ENCODE data around the gene KLF11.
A peak's percentile ranks its signal among the peaks of the same experiment; 100 is the strongest.

KLF11 gene

DNA sequence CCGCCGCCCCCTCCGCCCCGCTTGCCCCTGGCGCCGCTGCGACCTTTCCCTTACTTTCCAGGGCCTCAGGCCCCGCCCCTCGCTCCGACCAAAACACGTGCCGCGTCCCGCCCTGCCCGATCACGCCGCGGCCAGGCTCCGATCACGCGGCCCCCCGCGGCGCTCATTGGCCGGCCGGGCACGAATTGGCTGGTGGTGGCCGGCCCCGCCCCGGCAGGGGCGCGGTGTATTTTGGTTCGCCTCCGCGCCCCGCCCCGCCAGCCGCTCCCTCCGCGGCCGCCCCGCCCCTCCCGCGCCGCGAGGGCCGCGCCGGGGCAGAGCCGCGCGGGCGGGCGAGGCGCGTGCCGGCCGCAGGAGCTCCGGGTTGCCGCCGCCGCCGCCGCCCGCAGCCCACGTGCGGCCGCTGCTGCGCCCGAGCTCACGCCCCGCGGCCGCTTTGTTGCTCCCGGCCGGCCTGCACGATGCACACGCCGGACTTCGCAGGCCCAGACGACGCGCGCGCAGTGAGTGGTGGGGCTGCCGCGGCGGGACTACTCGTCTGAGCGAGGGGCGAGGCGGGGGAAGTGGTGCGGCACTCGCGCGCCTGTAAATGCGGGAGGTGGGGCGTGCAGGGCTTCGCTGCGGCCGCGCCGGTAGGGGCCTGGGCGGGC is at the start of gene KLF11:
TSS of gene KLF11 (plus strand) at position 295 of the 650 bp plus-strand sequence. CDS start at position 462, 167 bp downstream.
- peak; percentile 56 to 73 for DNase-seq (ENCODE audit: low read depth in 2 of 2, low spot score in 1 of 2)

- DNase-seq (ENCODE audit: low read depth in 2 of 2, low spot score in 1 of 2), result no peak
Measured at GRCh38 chr2:9994462-9994861, 48.9 kb upstream of the KLF11 start.

- DNase-seq (ENCODE audit: low read depth in 2 of 2, low spot score in 1 of 2), result no peak
Measured at GRCh38 chr2:9995059-9995458, 48.3 kb upstream of the KLF11 start.

DNA sequence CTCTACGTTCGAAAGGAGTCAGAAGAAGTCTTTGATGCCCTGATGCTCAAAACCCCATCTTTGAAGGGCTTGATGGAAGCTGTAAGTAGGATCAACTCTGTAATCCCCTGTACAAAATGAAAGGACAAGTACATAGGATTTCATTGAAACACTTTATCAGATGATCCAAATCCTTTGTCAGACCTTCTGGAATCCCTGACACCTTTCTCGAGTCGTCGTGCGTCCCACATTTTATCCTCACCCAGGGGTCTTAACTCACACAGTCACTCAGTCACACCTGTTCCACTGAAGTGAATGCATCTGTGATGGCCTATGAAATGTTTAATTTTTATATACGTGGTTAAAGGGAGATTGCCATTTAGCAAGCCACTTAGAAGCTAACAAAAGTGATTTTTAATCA is 47.0 kb upstream of the KLF11 start:
- DNase-seq (ENCODE audit: low read depth in 2 of 2, low spot score in 1 of 2), result no peak

DNA sequence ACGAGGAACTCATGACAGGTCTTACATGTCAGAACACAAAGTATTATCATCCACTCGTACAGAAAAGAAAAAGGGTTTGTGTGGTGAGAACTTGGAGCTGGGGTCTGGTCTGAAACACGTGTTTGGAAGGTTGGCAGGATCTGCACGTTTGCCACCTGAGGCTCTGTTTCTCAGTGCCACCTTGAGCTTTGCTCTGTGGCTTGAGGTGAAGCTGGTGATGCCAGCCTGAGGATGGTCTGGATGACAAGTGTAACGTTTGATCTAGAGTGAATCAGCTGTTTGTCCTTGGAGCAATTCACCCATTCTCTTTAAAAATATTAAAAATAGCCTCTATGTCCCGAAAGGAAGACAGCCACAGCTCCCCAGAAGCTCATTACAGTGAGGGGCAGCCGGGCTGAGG is 45.4 kb upstream of the KLF11 start:
- no peak for DNase-seq (ENCODE audit: low read depth in 2 of 2, low spot score in 1 of 2)

DNA sequence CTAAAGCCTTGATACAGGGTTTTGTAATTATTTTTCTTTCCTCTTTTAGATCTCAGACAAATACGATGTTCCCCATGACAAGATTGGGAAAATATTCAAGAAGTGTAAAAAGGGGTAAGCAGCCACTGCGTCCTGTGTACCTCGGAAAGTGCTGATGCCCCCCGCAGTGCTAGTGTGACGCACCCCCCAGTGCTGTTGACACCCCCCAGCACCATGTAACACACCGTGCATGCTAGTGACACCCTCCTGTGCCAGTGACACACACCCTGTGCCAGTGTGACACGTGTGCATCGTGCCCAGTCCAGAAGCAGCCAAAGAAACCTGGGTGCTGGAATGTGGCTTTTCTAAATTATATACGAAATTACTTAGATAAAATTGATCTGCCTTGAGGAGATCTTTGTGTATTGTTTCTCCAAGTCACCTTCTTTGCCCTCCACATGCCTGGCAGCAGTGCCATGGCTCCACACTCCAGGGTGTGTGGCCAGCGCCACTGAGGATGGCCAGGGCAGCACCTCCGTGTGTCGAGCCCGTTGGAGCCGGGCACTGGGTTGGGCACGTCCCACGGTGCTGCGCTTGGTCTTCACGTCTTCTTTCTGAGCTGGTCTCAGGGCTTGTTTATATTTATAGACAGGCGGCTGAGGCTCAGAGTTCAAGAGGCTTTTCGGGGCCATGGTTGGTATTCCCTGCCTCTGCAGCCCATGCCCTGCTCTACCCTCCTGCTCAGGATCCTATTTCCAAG is 44.3 kb upstream of the KLF11 start:
- DNase-seq (ENCODE audit: low read depth in 2 of 2, low spot score in 1 of 2), result no peak

- no peak for DNase-seq (ENCODE audit: low read depth in 2 of 2, low spot score in 1 of 2)
Measured at GRCh38 chr2:9999693-10000092, 43.7 kb upstream of the KLF11 start.

DNA sequence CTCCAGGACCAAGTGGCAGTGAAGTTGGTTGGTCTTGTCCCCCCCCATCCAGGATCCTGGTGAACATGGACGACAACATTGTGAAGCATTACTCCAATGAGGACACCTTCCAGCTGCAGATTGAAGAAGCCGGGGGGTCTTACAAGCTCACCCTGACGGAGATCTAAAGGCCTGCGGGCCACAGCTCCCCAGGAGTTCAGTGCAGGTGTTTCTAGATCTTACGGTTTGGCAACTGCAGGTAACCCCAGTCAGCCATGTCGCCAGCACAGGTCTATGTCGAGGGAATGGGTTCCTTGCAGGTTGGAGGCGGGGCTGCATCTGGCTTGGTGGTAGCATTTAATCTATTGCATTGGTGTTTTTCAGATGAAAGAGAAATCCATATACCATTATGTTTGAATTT is 42.8 kb upstream of the KLF11 start:
- no peak for DNase-seq (ENCODE audit: low read depth in 2 of 2, low spot score in 1 of 2)

DNA sequence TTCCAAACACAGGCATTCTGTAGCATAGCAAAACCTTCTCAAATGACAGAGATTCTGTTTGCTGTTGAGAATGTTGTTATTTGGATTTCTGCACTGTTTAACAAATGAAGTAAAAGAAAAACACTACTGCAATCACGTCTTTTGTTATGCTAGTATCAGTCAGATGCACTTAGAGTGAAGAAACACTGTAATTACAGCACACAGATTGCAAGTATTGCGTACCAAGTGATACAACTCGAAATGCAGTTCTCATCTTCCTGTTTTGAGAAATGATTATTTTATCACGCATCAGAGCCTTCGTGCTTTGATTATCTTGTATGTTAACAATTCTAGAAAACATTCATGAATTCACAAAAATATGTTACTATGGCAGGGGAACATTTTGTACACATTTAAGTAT is 41.8 kb upstream of the KLF11 start:
- DNase-seq (ENCODE audit: low read depth in 2 of 2, low spot score in 1 of 2), result no peak

DNA sequence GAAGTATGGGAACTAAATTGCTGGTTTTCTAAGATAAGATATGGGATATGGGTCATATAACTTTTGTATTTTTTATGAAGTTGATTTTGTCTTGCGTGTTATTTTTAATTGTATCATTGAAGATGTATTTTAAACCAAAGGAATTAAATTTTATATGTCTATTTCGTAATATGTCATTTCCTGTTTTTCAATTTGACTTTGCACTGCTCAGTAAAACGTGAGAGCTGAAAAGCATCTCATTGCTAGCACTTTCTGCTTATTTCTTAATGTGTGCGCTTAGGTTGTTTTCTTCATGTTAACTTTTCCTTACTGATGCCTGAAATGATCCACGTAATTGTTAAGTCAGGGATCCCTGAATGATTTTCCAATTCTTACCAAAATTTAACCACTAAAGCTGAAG is 41.2 kb upstream of the KLF11 start:
- no peak for DNase-seq (ENCODE audit: low read depth in 2 of 2, low spot score in 1 of 2)

GRCh38 chr2:10002681-10003080 is 40.7 kb upstream of the KLF11 start:
- DNase-seq (ENCODE audit: low read depth in 2 of 2, low spot score in 1 of 2), result no peak

DNA sequence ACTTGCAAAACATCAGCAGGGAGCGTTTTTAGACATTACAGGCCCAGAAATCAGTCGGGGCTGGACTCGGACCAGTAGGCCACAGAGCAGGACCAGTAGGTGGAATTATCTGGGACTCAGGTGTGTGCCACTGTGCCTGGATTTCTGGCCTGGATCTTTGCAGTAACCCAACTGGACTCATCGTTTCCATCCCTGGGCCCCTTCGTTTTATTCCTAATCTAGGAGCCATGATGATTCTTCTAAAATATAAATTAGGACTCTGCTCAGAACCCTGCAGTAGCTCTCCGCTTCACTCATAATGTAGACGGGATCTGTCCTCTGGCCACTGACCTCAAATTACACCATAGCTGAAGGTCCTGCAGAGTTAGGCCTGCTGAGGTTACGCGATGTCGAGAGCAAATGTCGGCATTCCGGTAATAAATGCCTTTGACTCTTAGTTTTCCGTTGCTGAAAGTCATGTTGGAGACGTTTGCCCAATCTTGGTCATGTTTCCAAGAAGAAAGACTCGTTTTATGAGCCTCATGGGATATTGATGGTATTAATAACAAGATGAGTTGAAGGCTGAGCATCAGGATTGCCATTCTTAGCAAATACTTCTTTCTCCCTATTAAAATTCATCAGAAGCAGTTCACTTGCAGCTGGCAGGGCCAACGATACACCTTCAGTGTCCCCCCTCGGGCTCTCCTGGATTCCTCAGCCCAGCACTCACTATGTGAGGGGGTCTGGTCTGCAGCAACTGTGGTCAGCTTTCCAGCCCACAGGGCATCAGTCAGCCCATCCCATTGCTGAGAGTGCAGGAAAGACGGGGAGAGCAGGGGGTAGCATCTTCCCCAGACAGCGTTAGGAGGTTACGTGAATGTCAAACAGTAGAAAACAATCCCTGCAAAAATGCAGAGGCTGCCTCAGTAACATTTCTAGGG is 39.9 kb upstream of the KLF11 start:
- DNase-seq (ENCODE audit: low read depth in 2 of 2, low spot score in 1 of 2), result no peak

DNA sequence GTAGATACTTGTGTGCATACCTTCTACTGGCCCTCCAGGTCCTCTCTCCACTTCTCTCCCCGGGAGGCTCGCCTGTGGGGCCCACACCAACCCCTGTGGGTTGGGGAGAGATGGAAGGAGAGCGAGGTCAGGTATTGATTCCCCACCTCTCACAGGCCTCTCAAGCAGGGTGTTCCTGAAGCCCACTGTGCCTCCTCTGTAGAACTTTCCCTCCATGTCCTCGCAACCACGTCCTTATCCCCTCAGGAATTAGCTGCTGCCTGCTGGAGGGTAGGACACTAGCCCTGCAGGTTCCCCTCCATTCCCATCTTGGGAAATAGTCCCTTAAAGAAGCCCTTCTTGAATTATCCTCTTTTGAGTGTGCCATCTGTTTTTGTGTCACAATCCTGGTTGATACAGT is 38.9 kb upstream of the KLF11 start:
- no peak for DNase-seq (ENCODE audit: low read depth in 2 of 2, low spot score in 1 of 2)

- no peak for DNase-seq (ENCODE audit: low read depth in 2 of 2, low spot score in 1 of 2)
Measured at GRCh38 chr2:10004836-10005235, 38.5 kb upstream of the KLF11 start.

- DNase-seq (ENCODE audit: low read depth in 2 of 2, low spot score in 1 of 2), result no peak
Measured at GRCh38 chr2:10005461-10006235, 37.7 kb upstream of the KLF11 start.

GRCh38 chr2:10006236-10007161 is 36.9 kb upstream of the KLF11 start:
- no peak for DNase-seq (ENCODE audit: low read depth in 2 of 2, low spot score in 1 of 2)

DNA sequence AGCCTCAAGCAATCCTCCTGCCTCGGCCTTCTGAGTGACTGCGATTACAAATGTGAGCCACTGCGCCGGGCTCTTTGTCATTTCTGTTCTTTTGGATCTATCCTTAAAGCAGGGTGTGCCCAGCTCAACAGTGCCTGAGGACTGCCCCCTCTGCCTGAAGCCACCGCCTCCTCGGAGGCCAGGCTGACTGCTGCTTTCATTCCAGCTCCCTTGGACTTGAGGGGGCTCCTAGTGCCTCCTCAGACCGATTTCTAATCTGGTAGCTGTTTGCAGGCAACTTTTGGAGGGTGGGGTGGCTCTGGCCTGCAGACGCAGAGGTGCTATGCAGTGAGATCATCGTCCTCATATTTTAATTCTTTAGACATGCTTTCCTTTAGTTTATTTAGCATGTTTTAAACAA is 35.9 kb upstream of the KLF11 start:
- DNase-seq (ENCODE audit: low read depth in 2 of 2, low spot score in 1 of 2), result no peak

DNA sequence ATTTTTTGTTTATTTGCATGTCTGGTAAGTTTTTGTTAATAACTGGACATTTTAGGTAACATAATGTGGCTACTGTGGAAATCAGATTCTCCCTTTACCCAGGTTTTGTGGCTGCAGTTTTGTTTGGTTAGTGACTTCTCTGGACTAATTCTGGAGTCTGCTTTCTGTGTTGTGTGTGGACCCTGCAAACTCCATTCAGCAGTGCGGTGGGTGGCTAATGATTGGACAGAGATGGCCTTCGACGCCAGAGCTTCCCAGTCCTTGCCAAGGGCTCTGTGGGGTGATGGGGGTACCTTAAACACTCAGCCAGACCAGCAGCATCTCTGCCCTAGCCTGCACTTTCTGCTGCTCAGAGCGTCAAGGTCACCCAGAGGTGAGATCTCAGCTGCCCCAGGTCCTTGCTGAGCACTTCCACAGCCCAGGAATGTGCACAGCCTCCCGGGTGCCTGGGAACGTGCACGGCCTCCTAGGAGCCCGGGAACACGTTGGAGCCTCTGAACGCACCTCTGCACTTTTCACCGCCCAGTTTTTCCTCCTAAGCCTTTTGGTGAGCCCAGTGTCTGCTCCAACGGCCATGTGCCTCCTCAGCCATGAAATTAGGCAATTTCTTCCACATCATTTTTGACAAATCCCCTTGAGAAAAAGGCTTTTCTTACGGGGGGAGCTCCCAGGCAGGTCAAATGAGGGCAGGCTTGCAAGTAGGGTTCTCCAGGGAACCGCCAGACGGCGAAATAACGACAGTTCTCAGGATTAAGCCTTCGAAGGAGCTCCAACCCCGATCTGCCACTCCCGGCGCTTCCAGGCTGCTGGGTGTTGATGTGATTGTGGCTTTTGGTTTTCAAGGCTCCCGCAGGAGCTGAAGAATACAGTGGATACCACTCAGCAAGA is 35.2 kb upstream of the KLF11 start:
- no peak for DNase-seq (ENCODE audit: low read depth in 2 of 2, low spot score in 1 of 2)

- DNase-seq (ENCODE audit: low read depth in 2 of 2, low spot score in 1 of 2), result no peak
Measured at GRCh38 chr2:10008809-10009176, 34.6 kb upstream of the KLF11 start.

All from stimulated activated CD8-positive, alpha-beta memory T cell treated with anti-CD3 and anti-CD28 coated beads, Interleukin-4, amount 100 ng/mL, for 4 hours (primary cell).